Neuron (in vitro differentiated cells): ENCODE measurements around the gene IL1R2.

Experiments used
- H2AFZ ChIP-seq: one replicate; pipeline ENCODE4 v1.6.1; 2013; ENCODE audit warnings: low read depth, mild to moderate bottlenecking, inconsistent platforms, low read length, moderate library complexity
- H3K27me3 ChIP-seq: one replicate; pipeline ENCODE4 v1.6.1; 2013; ENCODE audit warnings: low read length; ENCODE audit not compliant: insufficient read depth
- H3K36me3 ChIP-seq: one replicate; pipeline ENCODE4 v1.6.1; 2013; ENCODE audit warnings: low read length; ENCODE audit not compliant: insufficient read depth
- H3K4me1 ChIP-seq: one replicate; pipeline ENCODE4 v1.6.1; 2013; ENCODE audit warnings: low read length; ENCODE audit not compliant: insufficient read depth
- H3K4me3 ChIP-seq: 2 replicates; pipeline ENCODE4 v1.5.1; 2013; ENCODE audit warnings: mild to moderate bottlenecking, low read length, moderate library complexity
- H3K9me3 ChIP-seq: one replicate; pipeline ENCODE4 v1.6.1; 2013; ENCODE audit warnings: low read length

IL1R2 gene

GRCh38 chr2:101962309-101962708 is 29.5 kb upstream of the IL1R2 start:
- no peak overlapping the region for H2AFZ ChIP-seq
- no peaks in the 10 kb centered on the region for H3K36me3 ChIP-seq
- no peaks in the 10 kb centered on the region for H3K27me3 ChIP-seq
- H3K4me1 ChIP-seq: no peaks in the 10 kb centered on the region
- H3K4me3 ChIP-seq: no peak overlapping the region
- H3K9me3 ChIP-seq: no peaks in the 10 kb centered on the region

GRCh38 chr2:101963198-101963597 is 28.6 kb upstream of the IL1R2 start:
- Histone ChIP-seq H2AFZ (no peak overlapping the region), H3K27me3 (no peaks in the 10 kb centered on the region), H3K4me3 (no peak overlapping the region), H3K36me3 (no peaks in the 10 kb centered on the region), H3K4me1 (no peaks in the 10 kb centered on the region), H3K9me3 (no peaks in the 10 kb centered on the region)

GRCh38 chr2:101967826-101968513 is 23.8 kb upstream of the IL1R2 start:
- Histone ChIP-seq H3K9me3 (peaks cover 2% of the 10 kb centered on the region), H3K27me3 (no peaks in the 10 kb centered on the region), H3K36me3 (no peaks in the 10 kb centered on the region), H3K4me1 (no peaks in the 10 kb centered on the region), H2AFZ (no peak overlapping the region), H3K4me3 (no peak overlapping the region)

- no peak overlapping the region for H3K4me3 ChIP-seq
- no peaks in the 10 kb centered on the region for H3K4me1 ChIP-seq
- H3K36me3 ChIP-seq: no peaks in the 10 kb centered on the region
- peaks cover 2% of the 10 kb centered on the region for H3K9me3 ChIP-seq
- H3K27me3 ChIP-seq: no peaks in the 10 kb centered on the region
- H2AFZ ChIP-seq: no peak overlapping the region
Observed at GRCh38 chr2:101969723-101970122, 22.0 kb upstream of the IL1R2 start.

- Histone ChIP-seq H3K4me1 (peaks cover 4% of the 10 kb centered on the region), H3K4me3 (no peak overlapping the region), H3K9me3 (peaks cover 2% of the 10 kb centered on the region)
Observed at GRCh38 chr2:101970901-101971300, 20.9 kb upstream of the IL1R2 start.

GRCh38 chr2:101971836-101972235 is 19.9 kb upstream of the IL1R2 start:
- H3K36me3 ChIP-seq: no peaks in the 10 kb centered on the region
- H2AFZ ChIP-seq: no peak overlapping the region
- H3K4me1 ChIP-seq: peaks cover 4% of the 10 kb centered on the region
- H3K4me3 ChIP-seq: no peak overlapping the region
- peaks cover 2% of the 10 kb centered on the region for H3K9me3 ChIP-seq
- H3K27me3 ChIP-seq: no peaks in the 10 kb centered on the region

More at GRCh38 chr2:101970901-101971300, 20.9 kb upstream of the IL1R2 start:
- Histone ChIP-seq H2AFZ (no peak overlapping the region), H3K27me3 (no peaks in the 10 kb centered on the region), H3K36me3 (no peaks in the 10 kb centered on the region)

- H3K4me3 ChIP-seq: no peak overlapping the region
- no peaks in the 10 kb centered on the region for H3K27me3 ChIP-seq
- no peak overlapping the region for H2AFZ ChIP-seq
- peaks cover 2% of the 10 kb centered on the region for H3K9me3 ChIP-seq
- H3K4me1 ChIP-seq: peaks cover 4% of the 10 kb centered on the region
- no peaks in the 10 kb centered on the region for H3K36me3 ChIP-seq
Observed at GRCh38 chr2:101972621-101973434, 18.9 kb upstream of the IL1R2 start.

GRCh38 chr2:101974663-101975062 is 17.1 kb upstream of the IL1R2 start:
- no peaks in the 10 kb centered on the region for H3K27me3 ChIP-seq
- no peaks in the 10 kb centered on the region for H3K36me3 ChIP-seq
- no peak overlapping the region for H3K4me3 ChIP-seq
- peaks cover 4% of the 10 kb centered on the region for H3K4me1 ChIP-seq
- H2AFZ ChIP-seq: no peak overlapping the region
- peaks cover 2% of the 10 kb centered on the region for H3K9me3 ChIP-seq

- Histone ChIP-seq H3K9me3 (peaks cover 2% of the 10 kb centered on the region), H3K4me1 (peaks cover 4% of the 10 kb centered on the region), H3K27me3 (no peaks in the 10 kb centered on the region), H3K36me3 (no peaks in the 10 kb centered on the region), H2AFZ (no peak overlapping the region), H3K4me3 (no peak overlapping the region)
Observed at GRCh38 chr2:101975171-101975870, 16.4 kb upstream of the IL1R2 start.

- no peak overlapping the region for H3K4me3 ChIP-seq
- no peaks in the 10 kb centered on the region for H3K36me3 ChIP-seq
- H3K9me3 ChIP-seq: peaks cover 2% of the 10 kb centered on the region
- peaks cover 4% of the 10 kb centered on the region for H3K4me1 ChIP-seq
- no peak overlapping the region for H2AFZ ChIP-seq
- no peaks in the 10 kb centered on the region for H3K27me3 ChIP-seq
Observed at GRCh38 chr2:101976891-101977290, 14.9 kb upstream of the IL1R2 start.

- Histone ChIP-seq H3K36me3 (no peaks in the 10 kb centered on the region), H3K4me3 (no peak overlapping the region), H2AFZ (no peak overlapping the region), H3K9me3 (no peaks in the 10 kb centered on the region), H3K27me3 (no peaks in the 10 kb centered on the region), H3K4me1 (peaks cover 12% of the 10 kb centered on the region)
Observed at GRCh38 chr2:101980368-101980767, 11.4 kb upstream of the IL1R2 start.

- Histone ChIP-seq H3K27me3 (no peaks in the 10 kb centered on the region), H3K4me3 (no peak overlapping the region), H3K9me3 (no peaks in the 10 kb centered on the region), H3K36me3 (no peaks in the 10 kb centered on the region), H3K4me1 (peaks cover 12% of the 10 kb centered on the region), H2AFZ (no peak overlapping the region)
Observed at GRCh38 chr2:101981066-101981465, 10.7 kb upstream of the IL1R2 start.

- no peak overlapping the region for H2AFZ ChIP-seq
- no peaks in the 10 kb centered on the region for H3K9me3 ChIP-seq
- H3K4me1 ChIP-seq: peaks cover 12% of the 10 kb centered on the region
- no peaks in the 10 kb centered on the region for H3K27me3 ChIP-seq
- H3K36me3 ChIP-seq: no peaks in the 10 kb centered on the region
- no peak overlapping the region for H3K4me3 ChIP-seq
Observed at GRCh38 chr2:101981504-101981903, 10.3 kb upstream of the IL1R2 start.
